Anterior cingulate cortex (tissue), 58 donors: ENCODE measurements around the gene EOGT.
A peak's percentile ranks its signal among the peaks of the same experiment; 100 is the strongest.

Experiments used
- DNase-seq, 58 donors: peaks; one replicate each; lab custom pipeline; 2025; lab: John Stamatoyannopoulos, UW

Gene EOGT

DNA sequence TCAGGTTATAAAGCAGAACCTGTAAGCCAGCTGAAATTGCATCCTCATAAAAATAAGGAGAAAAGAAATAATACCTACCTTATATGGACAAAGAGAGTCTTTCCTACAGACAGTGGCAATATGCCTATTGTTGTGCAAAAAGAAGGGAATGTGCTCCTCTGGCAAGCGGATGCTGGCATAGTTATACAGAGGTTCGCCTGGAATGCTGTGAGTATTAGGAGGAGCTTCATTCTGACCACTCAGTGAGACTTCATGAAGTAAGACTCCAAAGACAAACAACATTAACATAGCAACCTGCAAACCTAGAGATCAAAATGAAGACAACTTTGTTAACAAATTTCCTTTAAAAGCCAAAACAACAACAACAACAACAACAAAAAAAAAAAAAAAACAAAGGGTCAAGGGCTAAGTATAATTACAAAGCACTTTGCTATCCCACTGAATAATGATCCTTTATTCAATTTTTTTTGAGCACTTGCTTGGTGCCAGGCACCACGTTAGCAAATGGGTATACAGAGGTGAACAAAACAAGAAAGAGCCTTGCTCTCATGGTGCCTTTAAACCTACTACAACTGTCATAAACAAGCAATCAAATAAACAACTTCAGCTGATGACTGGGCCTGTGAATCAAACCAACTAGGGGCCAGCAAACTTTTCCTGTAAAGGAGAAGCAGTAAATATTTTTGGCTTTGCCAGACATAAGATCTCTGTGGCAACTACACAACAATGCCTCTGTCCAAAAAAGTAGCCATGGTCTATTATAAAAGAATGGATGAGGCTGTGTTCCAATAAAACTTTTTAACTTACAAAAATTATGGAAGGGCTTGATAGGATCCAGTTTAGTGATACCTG is 3.7 kb downstream of the EOGT start:
- DNase-seq: no peak

- DNase-seq: peak in 2 of 58 donors; percentile 2 to 4
These were observed 4.5 kb downstream of the EOGT start for GRCh38 chr3:69008980-69009379.

DNA sequence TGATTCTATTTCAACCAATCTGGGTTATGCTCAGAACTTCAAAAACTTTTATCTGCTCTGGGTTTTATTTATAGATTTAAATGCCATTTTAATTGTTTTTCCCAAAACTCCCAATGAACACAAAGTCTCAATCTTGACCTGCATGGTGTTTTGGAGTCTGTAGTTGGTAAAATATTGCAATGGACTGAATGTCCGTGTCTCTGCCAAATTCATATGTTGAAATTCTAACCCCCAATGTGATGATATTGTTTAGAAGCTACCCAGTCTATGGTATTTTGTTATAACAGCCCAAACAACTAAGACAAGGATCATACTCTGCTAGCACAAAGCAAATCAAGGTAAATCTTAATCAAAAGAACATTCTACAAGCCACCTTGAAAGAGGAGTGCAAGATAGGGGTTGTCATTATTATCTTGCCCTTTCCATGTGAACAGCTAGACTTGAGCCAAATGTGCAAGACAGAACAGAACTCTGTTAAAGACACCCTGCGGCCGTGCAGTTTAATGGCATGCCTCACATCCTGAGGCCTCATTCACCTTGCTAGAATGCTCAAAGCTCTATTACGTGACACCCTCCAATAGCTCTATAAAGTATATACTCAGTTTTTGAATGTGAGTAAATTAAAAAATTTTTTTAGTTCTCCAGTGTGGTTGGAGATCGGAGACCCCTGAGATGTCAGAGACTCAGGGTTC is 7.5 kb downstream of the EOGT start:
- DNase-seq: no peak

- DNase-seq: no peak
These were observed 8.3 kb downstream of the EOGT start for GRCh38 chr3:69005071-69005790.

DNA sequence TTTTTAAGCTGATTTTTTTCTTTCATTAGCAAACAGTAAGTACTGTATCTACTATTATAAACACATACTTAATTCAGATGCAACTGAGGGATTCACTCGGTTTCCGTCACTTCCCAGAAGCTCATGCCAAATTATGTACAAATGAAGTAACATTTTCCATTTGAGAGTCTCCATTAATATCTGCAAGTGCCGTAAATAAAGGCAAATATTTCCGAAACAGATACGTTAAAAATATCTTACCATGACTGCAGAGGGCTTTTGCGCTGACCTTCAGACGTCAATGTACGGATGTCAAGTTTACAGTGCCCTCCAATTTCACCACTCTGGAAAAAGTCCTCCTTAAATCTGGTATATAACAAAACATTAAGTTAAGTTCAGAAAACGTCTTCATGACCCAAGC is 9.3 kb downstream of the EOGT start:
- no peak for DNase-seq

DNA sequence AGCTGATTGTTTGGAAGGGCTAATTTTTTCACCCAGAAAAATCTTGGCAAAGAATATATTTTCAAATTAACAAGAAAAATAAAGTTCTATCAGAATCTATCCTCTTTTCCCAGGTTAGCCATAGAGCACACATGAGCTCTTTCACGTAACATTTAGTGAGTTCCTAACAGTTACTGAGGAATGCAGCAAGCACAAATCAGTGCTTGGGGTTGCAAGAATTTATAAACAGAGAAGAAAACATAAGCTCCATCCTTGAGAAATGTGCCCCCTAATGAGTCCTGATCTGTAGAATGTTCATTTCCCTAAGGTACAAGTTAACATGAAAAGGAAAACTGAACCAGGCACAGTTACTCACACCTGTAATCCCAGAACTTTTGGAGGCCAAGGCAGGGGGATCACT is 13.9 kb downstream of the EOGT start:
- DNase-seq: no peak

DNA sequence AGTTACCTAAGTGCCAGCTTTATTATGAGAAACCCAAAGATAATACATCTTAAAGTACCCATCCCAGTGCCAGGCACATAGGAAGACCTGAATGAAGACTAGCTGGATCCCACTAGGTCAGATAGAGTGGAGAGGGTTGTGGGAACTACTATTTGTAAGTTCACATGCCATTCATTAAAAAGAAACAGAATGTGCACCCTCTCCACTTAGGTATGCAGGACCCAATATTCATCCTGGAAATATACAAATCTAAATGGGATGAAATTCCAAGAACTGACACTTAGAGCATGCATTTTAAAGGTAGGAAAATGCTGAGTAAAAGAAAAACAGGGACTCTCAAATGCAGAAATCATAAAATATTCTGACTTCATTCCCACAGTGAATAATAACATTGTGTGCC is 14.3 kb downstream of the EOGT start:
- no peak for DNase-seq

GRCh38 chr3:68997887-68998286 is 15.6 kb downstream of the EOGT start:
- no peak for DNase-seq

- DNase-seq: peak in 1 of 58 donors; percentile 1
These were observed 17.0 kb downstream of the EOGT start for GRCh38 chr3:68996356-68996995.

- no peak for DNase-seq
These were observed 24.7 kb downstream of the EOGT start for GRCh38 chr3:68988740-68989139.

GRCh38 chr3:68987322-68987721 is 26.2 kb downstream of the EOGT start:
- no peak for DNase-seq

DNA sequence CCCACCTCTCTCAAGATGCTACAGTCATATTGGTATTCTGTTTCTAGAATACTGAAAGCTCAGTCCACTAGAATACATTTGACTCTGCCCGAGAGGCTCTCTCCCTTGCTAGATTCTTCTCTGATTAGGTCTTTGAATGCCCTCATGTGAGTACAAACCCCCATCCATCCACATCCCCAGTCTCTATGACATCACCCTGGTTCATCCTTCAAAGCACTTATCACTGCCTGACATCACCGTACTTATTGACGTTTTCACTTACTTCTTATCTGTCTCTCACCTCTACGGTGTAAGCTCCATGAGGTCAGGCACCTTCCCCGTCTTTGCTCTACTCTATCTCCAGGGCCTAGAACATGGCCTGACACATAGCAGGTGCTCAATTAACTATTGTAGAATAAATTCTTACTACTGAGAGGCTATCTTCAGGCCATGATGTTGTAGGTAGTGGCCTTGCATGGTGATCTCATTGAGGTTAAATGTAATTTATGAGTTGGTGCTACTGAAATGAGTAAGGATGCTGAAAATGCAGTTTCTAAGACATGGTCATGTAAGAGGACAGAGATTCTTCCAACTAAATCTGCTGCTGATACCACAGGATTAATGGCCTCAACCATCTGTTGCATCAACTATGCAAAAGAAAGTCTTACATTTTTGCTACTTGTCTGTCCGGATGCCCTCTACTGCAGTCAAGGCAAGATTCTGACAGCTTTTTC is 26.8 kb downstream of the EOGT start:
- no peak for DNase-seq

- DNase-seq: no peak
These were observed 28.2 kb downstream of the EOGT start for GRCh38 chr3:68985146-68985790.

GRCh38 chr3:68984011-68984530 is 29.4 kb downstream of the EOGT start:
- DNase-seq: no peak

DNA sequence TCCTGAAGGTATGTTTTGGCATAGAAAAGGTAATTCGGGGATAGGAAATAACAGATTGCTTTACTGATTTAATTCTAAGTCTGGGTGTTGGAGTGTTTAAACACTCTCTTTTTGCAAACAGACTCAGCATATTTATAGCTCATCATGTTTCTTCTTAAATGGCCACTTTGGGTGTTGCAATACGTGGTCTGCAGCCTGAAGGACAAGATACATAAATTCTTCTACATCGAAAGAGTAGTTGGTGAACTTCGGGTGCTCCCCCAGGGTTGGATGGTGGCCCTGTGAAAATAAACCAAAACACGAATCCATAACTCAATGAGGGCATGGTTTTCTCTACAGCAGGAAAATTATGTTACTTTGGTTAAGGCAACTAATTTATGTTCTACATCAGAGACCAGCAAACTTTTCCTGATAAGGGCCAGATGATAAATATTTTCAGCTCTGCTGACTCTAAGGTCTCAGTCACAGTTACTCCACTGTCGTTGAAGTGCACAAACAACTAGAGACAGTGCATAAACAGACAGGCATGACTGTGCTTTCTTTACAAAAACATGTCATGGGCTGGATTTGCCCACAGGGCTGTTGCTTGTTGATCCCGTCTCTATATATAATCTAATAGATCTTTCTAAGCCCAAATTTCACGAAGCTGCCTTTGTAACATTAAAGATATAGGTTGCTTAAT is 35.9 kb downstream of the EOGT start:
- no peak for DNase-seq

- DNase-seq: no peak
These were observed 38.8 kb downstream of the EOGT start for GRCh38 chr3:68974711-68975110.

DNA sequence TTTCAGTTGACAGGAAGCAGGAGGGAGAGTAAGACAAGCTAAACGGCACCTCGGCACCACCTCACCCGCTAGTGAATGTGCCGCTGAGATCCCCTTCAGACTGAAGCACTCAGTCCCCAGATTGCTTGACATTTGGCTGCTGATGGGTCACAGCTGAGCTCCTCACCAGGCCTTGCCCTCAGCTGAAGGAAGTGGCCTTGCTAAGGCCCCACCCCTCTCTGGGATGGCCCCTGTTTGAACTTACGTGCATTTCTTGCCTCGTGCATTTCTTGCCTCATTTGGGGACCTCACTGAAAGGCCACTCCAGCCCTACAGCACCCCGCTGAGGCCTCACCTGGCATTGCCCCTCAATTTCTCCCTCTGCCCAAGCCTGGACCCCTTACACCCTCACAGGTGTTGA is 39.8 kb downstream of the EOGT start:
- DNase-seq: no peak

DNA sequence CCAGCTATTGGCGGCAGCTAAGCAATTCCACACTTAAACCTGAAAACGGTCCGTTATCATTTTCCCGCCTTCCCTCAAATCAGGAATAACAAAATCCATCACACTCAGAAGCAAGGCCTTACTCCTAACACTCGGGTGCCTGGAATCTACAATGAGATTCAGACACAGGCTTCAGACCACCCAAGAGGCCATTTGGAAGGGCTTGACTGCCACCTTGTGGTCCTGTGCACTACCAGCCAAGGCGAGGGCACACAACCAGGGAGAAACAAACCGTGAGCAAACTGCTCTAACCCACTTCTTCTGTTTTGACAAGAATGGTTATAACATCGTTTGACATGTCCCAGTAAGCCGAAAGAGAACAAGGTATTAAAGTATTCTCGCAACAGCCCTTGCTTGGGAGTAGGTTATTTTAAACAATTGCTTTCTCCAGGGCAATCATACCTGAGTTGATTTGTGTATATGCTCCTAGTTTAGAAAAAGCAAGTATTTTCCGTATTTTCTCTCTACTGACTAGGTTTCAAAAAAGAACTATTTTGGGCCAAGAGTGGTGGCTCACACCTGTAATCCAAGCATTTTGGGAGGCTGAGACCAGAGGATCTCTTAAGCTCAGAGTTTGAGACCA is 41.0 kb downstream of the EOGT start:
- peak in 54 of 58 donors; percentile 4 to 79 (median 49) for DNase-seq
